OCI-LY1 (cell line): Measurements from ENCODE around the gene CRY2.

Experiments
- H2AFZ ChIP-seq: fragments of 200-600 bp; sonication (generic), shearing (Covaris generic); 2 replicates; pipeline ENCODE4 v1.6.0; 2014; ENCODE audit warnings: antibody characterized with exemption, mild to moderate bottlenecking, low read length
- H3F3A ChIP-seq: fragments of 200-600 bp; sonication (generic), shearing (Covaris generic); 2 replicates; pipeline ENCODE4 v1.6.0; 2014; ENCODE audit warnings: mild to moderate bottlenecking, antibody characterized with exemption, low read length, moderate library complexity; ENCODE audit not compliant: insufficient read depth
- H3K27ac ChIP-seq: fragments of 200-600 bp; sonication (generic); 2 replicates; pipeline ENCODE4 v1.5.1; 2014; ENCODE audit warnings: low read length, mixed run types, mild to moderate bottlenecking, low read depth; ENCODE audit not compliant: poor library complexity, severe bottlenecking
- H3K27me3 ChIP-seq: fragments of 200-600 bp; sonication (generic); 2 replicates; pipeline ENCODE4 v1.6.0; 2014; ENCODE audit warnings: antibody characterized with exemption, mild to moderate bottlenecking, low read length, moderate library complexity; ENCODE audit not compliant: insufficient read depth
- H3K36me3 ChIP-seq: fragments of 200-600 bp; sonication (generic); 2 replicates; pipeline ENCODE4 v1.6.1; 2014; ENCODE audit warnings: mild to moderate bottlenecking, antibody characterized with exemption, low read length, moderate library complexity, mixed read lengths; ENCODE audit not compliant: insufficient read depth
- H3K4me1 ChIP-seq: fragments of 200-600 bp; sonication (generic); 2 replicates; pipeline ENCODE4 v1.5.1; 2014; ENCODE audit warnings: mild to moderate bottlenecking, low read length, moderate library complexity; ENCODE audit not compliant: insufficient read depth, severe bottlenecking
- H3K4me2 ChIP-seq: fragments of 200-600 bp; sonication (generic), shearing (Covaris generic); 2 replicates; pipeline ENCODE4 v1.6.1; 2014; ENCODE audit warnings: low read length
- H3K4me3 ChIP-seq: fragments of 200-600 bp; sonication (generic); 2 replicates; pipeline ENCODE4 v1.5.1; 2014; ENCODE audit warnings: low read length, low read depth, mild to moderate bottlenecking, mixed read lengths; ENCODE audit not compliant: poor library complexity, severe bottlenecking
- H3K79me2 ChIP-seq: fragments of 200-600 bp; shearing (Covaris generic); 2 replicates; pipeline ENCODE4 v1.6.1; 2016; ENCODE audit warnings: mixed run types, low read length, mixed read lengths; ENCODE audit not compliant: insufficient read depth
- H3K9ac ChIP-seq: fragments of 200-600 bp; sonication (generic), shearing (Covaris generic); 2 replicates; pipeline ENCODE4 v1.6.1; 2014; ENCODE audit warnings: mild to moderate bottlenecking, low read length, mixed read lengths
- H3K9me2 ChIP-seq: fragments of 200-600 bp; sonication (generic), shearing (Covaris generic); 2 replicates; pipeline ENCODE4 v1.6.1; 2014; ENCODE audit warnings: low read depth, mild to moderate bottlenecking, low read length, mixed read lengths
- H3K9me3 ChIP-seq: fragments of 200-600 bp; shearing (Covaris generic); 2 replicates; pipeline ENCODE4 v1.6.1; 2014; ENCODE audit warnings: low read length, mixed read lengths
- H4K20me1 ChIP-seq: fragments of 200-600 bp; sonication (generic), shearing (Covaris generic); 2 replicates; pipeline ENCODE4 v1.6.0; 2016; ENCODE audit warnings: mild to moderate bottlenecking, low read length; ENCODE audit not compliant: insufficient read depth
- CTCF ChIP-seq: fragments of 200-600 bp; sonication (generic), shearing (Covaris generic); IDR thresholded peaks from 2 replicates; pipeline ENCODE4 v1.5.1; 2017; ENCODE audit warnings: mild to moderate bottlenecking, antibody characterized with exemption, low read length, moderate library complexity, mixed read lengths
- EZH2 ChIP-seq: fragments of 200-600 bp; sonication (generic), shearing (Covaris generic); IDR thresholded peaks from 2 replicates; pipeline ENCODE4 v1.8.0; 2017; ENCODE audit warnings: borderline replicate concordance, mixed run types, mild to moderate bottlenecking, antibody characterized with exemption, low read length, moderate library complexity, mixed read lengths

The CRY2 gene

DNA sequence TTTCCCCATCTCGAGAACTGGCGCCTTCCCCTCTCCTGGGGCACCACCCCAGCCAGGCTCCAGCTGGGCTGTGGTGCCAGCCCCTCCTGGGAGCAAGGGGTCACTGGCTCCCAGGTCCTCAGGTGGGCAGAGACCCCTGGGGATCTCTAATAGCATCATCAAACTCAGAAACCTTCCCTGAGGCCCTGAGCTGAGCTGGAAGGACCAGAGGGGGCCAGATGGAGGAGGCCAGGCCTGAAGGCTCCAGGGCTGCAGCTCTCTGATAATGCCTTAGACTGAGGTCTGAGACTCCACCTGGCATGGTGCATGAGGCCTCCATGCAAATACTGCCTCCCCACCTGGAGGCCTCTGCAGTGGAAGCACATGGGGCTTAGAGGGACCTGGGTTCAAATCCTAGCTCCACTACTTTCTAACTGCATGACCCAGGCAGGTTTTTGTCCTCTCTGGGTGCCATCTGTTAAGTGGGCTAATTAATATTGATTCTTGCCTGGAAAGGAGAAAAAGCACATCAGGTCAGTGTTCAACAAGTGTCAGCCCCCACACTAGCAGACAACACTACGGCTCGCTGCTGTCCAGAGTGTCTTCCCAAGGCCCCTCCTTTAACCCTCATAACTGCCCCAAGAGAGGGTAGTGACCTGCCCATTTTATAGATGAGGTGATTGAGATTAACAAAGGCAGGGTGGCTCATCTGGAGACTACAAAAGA lies 39.7 kb downstream of the CRY2 start:
- H3K9ac ChIP-seq: no peak overlapping the region
- peaks cover 4% of the 10 kb centered on the region; the same call in 1 of the 2 replicates for H3K27me3 ChIP-seq
- H3K9me3 ChIP-seq: no peaks in the 10 kb centered on the region
- H3K36me3 ChIP-seq: no peaks in the 10 kb centered on the region
- H3K4me3 ChIP-seq: no peak overlapping the region
- no peaks in the 10 kb centered on the region for H3K9me2 ChIP-seq
- no peak overlapping the region for H2AFZ ChIP-seq
- H3K4me2 ChIP-seq: no peak overlapping the region
- H3K4me1 ChIP-seq: peaks cover 9% of the 10 kb centered on the region
- H3F3A ChIP-seq: no peaks in the 10 kb centered on the region
- no peak overlapping the region for H3K27ac ChIP-seq
- no peaks in the 10 kb centered on the region for H4K20me1 ChIP-seq
- no peaks in the 10 kb centered on the region for H3K79me2 ChIP-seq
- no peak for TF ChIP-seq CTCF
- TF ChIP-seq EZH2: no peak

GRCh38 chr11:45887587-45887986 lies 40.3 kb downstream of the CRY2 start:
- Histone ChIP-seq H2AFZ (no peak overlapping the region), H3K9ac (no peak overlapping the region), H3F3A (no peaks in the 10 kb centered on the region), H3K79me2 (no peaks in the 10 kb centered on the region), H3K27ac (no peak overlapping the region), H3K4me2 (no peak overlapping the region), H3K9me3 (no peaks in the 10 kb centered on the region), H3K4me1 (peaks cover 9% of the 10 kb centered on the region), H3K27me3 (peaks cover 4% of the 10 kb centered on the region; the same call in 1 of the 2 replicates), H3K36me3 (no peaks in the 10 kb centered on the region), H4K20me1 (no peaks in the 10 kb centered on the region), H3K4me3 (no peak overlapping the region), H3K9me2 (no peaks in the 10 kb centered on the region)
- TF ChIP-seq EZH2: no peak
- no peak for TF ChIP-seq CTCF

- Histone ChIP-seq H3K27ac (no peak overlapping the region), H3K4me2 (no peak overlapping the region), H3K9ac (no peak overlapping the region), H3K9me3 (no peaks in the 10 kb centered on the region), H3K27me3 (peaks cover 4% of the 10 kb centered on the region; the same call in 1 of the 2 replicates), H3K36me3 (no peaks in the 10 kb centered on the region), H3F3A (no peaks in the 10 kb centered on the region), H3K9me2 (no peaks in the 10 kb centered on the region), H4K20me1 (no peaks in the 10 kb centered on the region), H3K79me2 (no peaks in the 10 kb centered on the region), H2AFZ (no peak overlapping the region), H3K4me1 (peaks cover 9% of the 10 kb centered on the region), H3K4me3 (no peak overlapping the region)
- TF ChIP-seq CTCF (no peak), EZH2 (no peak)
Measured at GRCh38 chr11:45889555-45889954, 42.3 kb downstream of the CRY2 start.
